Measurements from ENCODE around the gene TMSB15C.
"Not testable (repeated sequence)": the region's sequence is repeated elsewhere in the genome, so short reads cannot be mapped to it uniquely, and the experiment has no call there.

Gene TMSB15C

GRCh38 chrX:104075778-104076445, at the start of gene TMSB15C:
Gene TMSB15C, minus strand, starts transcription at chrX:104076236.
- in situ Hi-C loops (cut with MboI; ENCODE audit: low sequenced_read_pairs, unreplicated experiment); DNase-seq (ENCODE audit: low spot score): not testable (repeated sequence)

GRCh38 chrX:104122829-104123228, 46.8 kb upstream of the TMSB15C start:
- no peak for DNase-seq (ENCODE audit: low spot score)
- in situ Hi-C loops (cut with MboI; ENCODE audit: low sequenced_read_pairs, unreplicated experiment), result loop anchor here (25.0 kb wide), 2 partner anchors 111 to 286 kb away; partner anchors contain the start of genes H2BW1 and RAB9B
- TF ChIP-seq CTCF (IDR thresholded peaks at IDR 0.05; ENCODE audit: borderline replicate concordance, control extremely low read depth, extremely low read depth, insufficient read depth, missing control alignments), result no peak

- no peak for DNase-seq (ENCODE audit: low spot score)
- TF ChIP-seq CTCF (IDR thresholded peaks at IDR 0.05; ENCODE audit: borderline replicate concordance, control extremely low read depth, extremely low read depth, insufficient read depth, missing control alignments), result no peak
- in situ Hi-C loops (cut with MboI; ENCODE audit: low sequenced_read_pairs, unreplicated experiment), result loop anchor here (25.0 kb wide), 2 partner anchors 106 to 281 kb away; partner anchors contain the start of genes H2BW1 and RAB9B
These were observed 42.7 kb upstream of the TMSB15C start for GRCh38 chrX:104118765-104119164.

GRCh38 chrX:104117759-104118158, 41.7 kb upstream of the TMSB15C start:
- no peak for TF ChIP-seq CTCF (IDR thresholded peaks at IDR 0.05; ENCODE audit: borderline replicate concordance, control extremely low read depth, extremely low read depth, insufficient read depth, missing control alignments)
- DNase-seq (ENCODE audit: low spot score), result no peak
- in situ Hi-C loops (cut with MboI; ENCODE audit: low sequenced_read_pairs, unreplicated experiment), result loop anchor here (25.0 kb wide), 2 partner anchors 105 to 280 kb away; partner anchors contain the start of genes H2BW1 and RAB9B

- peak; percentile 55 for TF ChIP-seq CTCF (IDR thresholded peaks at IDR 0.05; ENCODE audit: borderline replicate concordance, control extremely low read depth, extremely low read depth, insufficient read depth, missing control alignments)
- in situ Hi-C loops (cut with MboI; ENCODE audit: low sequenced_read_pairs, unreplicated experiment), result loop anchor here (25.0 kb wide), 2 partner anchors 101 to 276 kb away; partner anchors contain the start of genes H2BW1 and RAB9B
- DNase-seq (ENCODE audit: low spot score), result peak; percentile 47
These were observed 37.4 kb upstream of the TMSB15C start for GRCh38 chrX:104113222-104113965.

GRCh38 chrX:104112326-104112951, 36.4 kb upstream of the TMSB15C start, which contains the start of gene ZCCHC18:
Gene ZCCHC18, plus strand, starts transcription at chrX:104112523. Its CDS starts 1,589 bp downstream, at chrX:104114112.
- DNase-seq (ENCODE audit: low spot score), result peak; percentile 79
- no peak for TF ChIP-seq CTCF (IDR thresholded peaks at IDR 0.05; ENCODE audit: borderline replicate concordance, control extremely low read depth, extremely low read depth, insufficient read depth, missing control alignments)
- in situ Hi-C loops (cut with MboI; ENCODE audit: low sequenced_read_pairs, unreplicated experiment), result loop anchor here (25.0 kb wide), 2 partner anchors 100 to 275 kb away; partner anchors contain the start of genes H2BW1 and RAB9B

- in situ Hi-C loops (cut with MboI; ENCODE audit: low sequenced_read_pairs, unreplicated experiment), result loop anchor here (25.0 kb wide), 2 partner anchors 98 to 273 kb away; partner anchors contain the start of genes H2BW1 and RAB9B
- not testable (repeated sequence) for DNase-seq (ENCODE audit: low spot score)
These were observed 34.6 kb upstream of the TMSB15C start for GRCh38 chrX:104110491-104111240.

Measured in GM13976 (cell line).